Calu3 (cell line): Measurements from ENCODE around the gene NPAS4. TPM values are rescaled to one million over a fixed set of nuclear protein-coding genes. Genes with fewer than 3 reads are reported as not detected.
"Not testable (repeated sequence)": the region's sequence is repeated elsewhere in the genome, so short reads cannot be mapped to it uniquely, and the experiment has no call there.

ENCODE experiments used
- Bru-seq: library from RNA; stranded (reverse); fragments of 400-500 nt; gene quantifications from one replicate; lab custom pipeline; 2021; lab: Mats Ljungman, UMichigan
- BruChase-seq, 2 experiments: library from RNA; stranded (reverse); fragments of 400-500 nt; gene quantifications; one replicate each; lab custom pipeline; 2021; lab: Mats Ljungman, UMichigan
- BruUV-seq: library from RNA; stranded (reverse); fragments of 400-500 nt; replicated peaks from 2 replicates; lab custom pipeline; 2021; lab: Mats Ljungman, UMichigan
- CTCF ChIA-PET: fragments of 300-600 bp; sonication (Branson Sonifier 250); formaldehyde crosslinking; loops from one replicate; lab custom pipeline; 2022; ENCODE audit warnings: antibody characterized with exemption; lab: Charles Lee
- DNase-seq: peaks from one replicate; pipeline ENCODE4 v3.0.0; 2022
- H3K27ac Mint-ChIP-seq: one replicate; pipeline ENCODE4 v1.8.0; 2022; ENCODE audit warnings: mixed read lengths; ENCODE audit not compliant: unreplicated experiment
- H3K27me3 Mint-ChIP-seq: one replicate; pipeline ENCODE4 v1.8.0; 2022; ENCODE audit warnings: mixed read lengths; ENCODE audit not compliant: unreplicated experiment
- H3K36me3 Mint-ChIP-seq: one replicate; pipeline ENCODE4 v1.8.0; 2022; ENCODE audit warnings: mild to moderate bottlenecking, moderate library complexity, mixed read lengths; ENCODE audit not compliant: insufficient read depth, unreplicated experiment
- H3K4me1 Mint-ChIP-seq: one replicate; pipeline ENCODE4 v1.8.0; 2022; ENCODE audit warnings: mild to moderate bottlenecking, low read depth, mixed read lengths; ENCODE audit not compliant: unreplicated experiment
- H3K4me3 Mint-ChIP-seq: one replicate; pipeline ENCODE4 v1.8.0; 2022; ENCODE audit warnings: mild to moderate bottlenecking, low read depth, moderate library complexity, mixed read lengths; ENCODE audit not compliant: unreplicated experiment
- H3K9me3 Mint-ChIP-seq: one replicate; pipeline ENCODE4 v1.8.0; 2022; ENCODE audit warnings: low read depth, mixed read lengths; ENCODE audit not compliant: unreplicated experiment
- CTCF ChIP-seq: fragments of 200-600 bp; IDR thresholded peaks from one replicate; pipeline ENCODE4 v1.8.0; 2022; ENCODE audit warnings: antibody characterized with exemption; ENCODE audit not compliant: unreplicated experiment
- intact Hi-C: fragments of 100-400 bp; cut with micrococcal nuclease; formaldehyde crosslinking; loops from one replicate; pipeline ENCODE4 v1.10.0; 2022; ENCODE audit not compliant: unreplicated experiment
- long read RNA-seq: library from polyadenylated mRNA; stranded (forward); transcript quantifications from one replicate; pipeline ENCODE4 v2.0.0, GENCODE V29; 2022
- total RNA-seq: library from RNA; stranded (reverse); gene quantifications from 2 replicates; pipeline ENCODE4 v1.2.3, GENCODE V29; 2022

Gene NPAS4
- total RNA-seq (not detected in 2 replicates), Bru-seq, nascent RNA (not detected), BruChase-seq, experiment 1, labeled RNA remaining after a 6-hour chase (percentile 10 among the genes with signal in this experiment), BruChase-seq, experiment 2, labeled RNA remaining after a 2-hour chase (not detected)
- long read RNA-seq = 0 reads

DNA sequence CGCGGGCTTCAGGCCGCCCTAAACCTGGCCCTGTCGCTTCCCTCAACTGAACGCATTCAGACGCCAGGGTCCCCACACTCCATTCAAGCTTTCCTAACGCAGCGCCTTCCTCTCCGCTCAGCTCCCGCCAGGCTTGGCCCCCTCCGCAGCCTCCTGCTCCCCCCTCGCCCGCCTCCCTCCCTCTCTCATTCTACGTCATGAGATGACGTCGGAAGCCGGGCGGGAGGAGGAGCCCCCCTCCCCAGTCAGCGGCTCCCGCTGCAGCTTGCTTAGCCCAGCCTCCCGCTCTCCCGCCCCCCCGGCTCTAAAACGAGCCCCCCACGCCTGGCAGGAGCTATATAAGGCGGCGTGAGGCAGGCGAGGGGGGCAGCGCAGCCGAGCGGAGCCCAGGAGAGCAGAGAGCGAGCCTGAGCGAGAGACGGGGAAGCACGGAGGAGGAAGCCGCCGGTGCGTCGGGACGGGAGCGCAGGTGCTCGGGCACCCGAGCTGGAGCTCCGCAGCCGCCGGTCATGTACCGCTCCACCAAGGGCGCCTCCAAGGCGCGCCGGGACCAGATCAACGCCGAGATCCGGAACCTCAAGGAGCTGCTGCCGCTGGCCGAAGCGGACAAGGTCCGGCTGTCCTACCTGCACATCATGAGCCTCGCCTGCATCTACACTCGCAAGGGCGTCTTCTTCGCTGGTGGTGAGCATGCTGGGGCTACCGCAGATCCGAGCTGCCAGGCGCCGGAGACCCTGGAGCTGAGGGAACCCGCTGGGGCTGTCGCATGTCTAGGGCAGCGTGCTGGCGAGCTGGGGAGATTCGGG, at the start of gene NPAS4:
Gene NPAS4, plus strand, starts transcription at position 365 of the 806 bp plus-strand sequence. Its CDS starts 145 bp downstream, at position 510.
- H3K27ac Mint-ChIP-seq = no peak within 1 kb of the TSS
- CTCF ChIA-PET = interaction anchor here (0.7 to 1.0 kb wide), 3 partner anchors 11 to 258 kb away, joined by 3 to 6 read pairs (median 6); partner anchors contain the start of gene MRPL11
- H3K9me3 Mint-ChIP-seq = no peaks in the 10 kb centered on the region
- peaks cover 12% of the 10 kb centered on the region for H3K36me3 Mint-ChIP-seq
- intact Hi-C loops = no loop called here
- BruUV-seq = no TSS peak
- no peak for TF ChIP-seq CTCF
- no peak for DNase-seq
- peaks cover 21% of the 10 kb centered on the region for H3K4me1 Mint-ChIP-seq
- H3K4me3 Mint-ChIP-seq = no peak within 1 kb of the TSS
- peaks cover 77% of the 10 kb centered on the region for H3K27me3 Mint-ChIP-seq

GRCh38 chr11:66371627-66372415, 49.0 kb upstream of the NPAS4 start, which contains the start of gene SLC29A2:
Gene SLC29A2 (minus strand): TSS chr11:66371760. CDS start chr11:66371591, 169 bp downstream.
- Mint-ChIP-seq H3K27me3 (no peaks in the 10 kb centered on the region), H3K27ac (peak within 1 kb of the TSS; percentile 64), H3K4me3 (peak within 1 kb of the TSS; percentile 67), H3K4me1 (peaks cover 12% of the 10 kb centered on the region), H3K9me3 (no peaks in the 10 kb centered on the region), H3K36me3 (peaks cover 44% of the 10 kb centered on the region)
- CTCF ChIA-PET = interaction anchor here (0.5 to 1.3 kb wide), 9 partner anchors 12 to 285 kb away, joined by 3 to 7 read pairs (median 4); no protein-coding TSS in a partner anchor
- intact Hi-C loops = no loop called here
- no peak for TF ChIP-seq CTCF
- DNase-seq = peak; percentile 98
- TSS peak; percentile 65 for BruUV-seq

- no TSS peak for BruUV-seq
Measured at GRCh38 chr11:66373265-66373664, 47.6 kb upstream of the NPAS4 start.

DNA sequence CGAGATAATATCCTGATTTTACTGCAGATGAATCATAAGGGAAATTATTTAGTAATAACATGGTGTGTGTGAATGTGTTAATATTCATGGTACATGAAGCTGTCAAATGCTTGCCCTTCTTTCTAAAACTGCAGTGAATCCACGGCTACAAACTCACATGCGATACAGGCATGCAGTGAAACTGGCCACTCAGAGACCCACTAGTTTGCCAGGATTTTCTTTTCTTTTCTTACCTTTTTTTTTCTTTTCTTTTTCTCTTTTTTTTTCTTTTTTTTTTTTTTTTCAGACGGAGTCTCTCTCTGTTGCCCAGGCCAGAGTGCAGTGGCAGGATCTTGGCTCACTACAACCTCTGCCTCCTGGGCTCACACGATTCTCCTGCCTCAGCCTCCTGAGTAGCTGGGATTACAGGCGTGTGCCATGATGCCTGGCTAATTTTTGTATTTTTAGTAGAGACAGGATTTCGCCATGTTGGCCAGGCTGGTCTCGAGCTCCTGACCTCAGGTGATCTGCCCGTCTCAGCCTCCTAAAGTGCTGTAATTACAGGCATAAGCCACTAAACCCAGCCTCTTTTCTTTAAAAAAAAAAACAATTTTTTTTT, 47.0 kb upstream of the NPAS4 start:
- peaks cover 12% of the 10 kb centered on the region for H3K4me1 Mint-ChIP-seq
- H3K27ac Mint-ChIP-seq, DNase-seq, BruUV-seq, H3K27me3 Mint-ChIP-seq, H3K9me3 Mint-ChIP-seq, H3K4me3 Mint-ChIP-seq, intact Hi-C loops: not testable (repeated sequence)
- peaks cover 34% of the 10 kb centered on the region for H3K36me3 Mint-ChIP-seq
- CTCF ChIA-PET = interaction anchor here (1.0 kb wide), 1 partner anchor 12 kb away, joined by 5 read pairs; no protein-coding TSS in a partner anchor

More at GRCh38 chr11:66373265-66373664, 47.6 kb upstream of the NPAS4 start:
- intact Hi-C loops = no loop called here
- Mint-ChIP-seq H3K27me3 (no peaks in the 10 kb centered on the region), H3K4me3 (peak overlapping the region; percentile 67), H3K27ac (no peak overlapping the region), H3K4me1 (peaks cover 12% of the 10 kb centered on the region), H3K9me3 (no peaks in the 10 kb centered on the region), H3K36me3 (peaks cover 37% of the 10 kb centered on the region)
- no peak for TF ChIP-seq CTCF
- no peak for DNase-seq
- CTCF ChIA-PET = interaction anchor here (1.0 kb wide), 1 partner anchor 13 kb away, joined by 5 read pairs; no protein-coding TSS in a partner anchor

DNA sequence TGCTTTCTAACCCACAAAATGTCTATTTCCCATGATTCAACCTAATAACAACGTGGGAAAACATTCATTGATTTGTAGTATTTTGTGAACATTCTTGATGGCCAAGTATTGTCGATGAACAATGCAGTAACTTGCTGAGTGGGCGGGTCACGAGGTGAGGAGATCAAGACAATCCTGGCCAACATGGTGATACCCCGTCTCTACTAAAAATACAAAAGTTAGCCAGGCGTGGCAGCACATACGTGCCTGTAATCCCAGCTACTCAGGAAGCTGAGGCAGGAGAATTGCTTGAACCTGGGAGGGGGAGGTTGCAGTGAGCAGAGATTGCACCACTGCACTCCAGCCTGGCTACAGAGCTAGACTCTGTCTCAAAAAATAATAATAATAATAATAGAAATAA, 40.6 kb upstream of the NPAS4 start:
- H3K36me3 Mint-ChIP-seq, H3K27ac Mint-ChIP-seq, H3K4me1 Mint-ChIP-seq, DNase-seq, H3K4me3 Mint-ChIP-seq, H3K27me3 Mint-ChIP-seq, H3K9me3 Mint-ChIP-seq, BruUV-seq, intact Hi-C loops: not testable (repeated sequence)
- CTCF ChIA-PET = interaction anchor here (1.2 kb wide), 1 partner anchor 9 kb away, joined by 3 read pairs; no protein-coding TSS in a partner anchor

DNA sequence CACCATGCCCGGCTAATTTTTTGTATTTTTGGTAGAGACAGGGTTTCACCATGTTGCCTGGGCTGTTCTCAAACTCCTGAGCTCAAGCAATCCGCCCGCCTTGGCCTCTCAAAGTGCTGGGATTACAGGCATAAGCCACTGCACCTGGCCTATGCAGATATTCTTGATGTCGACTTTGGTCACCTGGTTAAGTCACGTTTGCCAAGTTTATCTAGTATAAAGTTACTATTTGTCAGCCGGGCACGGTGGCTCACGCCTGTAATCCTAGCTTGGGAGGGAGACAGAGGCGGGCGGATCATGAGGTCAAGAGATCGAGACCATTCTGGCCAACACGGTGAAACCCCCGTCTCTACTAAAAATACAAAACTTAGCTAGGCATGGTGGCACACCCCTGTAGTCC, 36.5 kb upstream of the NPAS4 start:
- H3K27ac Mint-ChIP-seq, H3K9me3 Mint-ChIP-seq, BruUV-seq, H3K36me3 Mint-ChIP-seq, H3K27me3 Mint-ChIP-seq, DNase-seq, H3K4me1 Mint-ChIP-seq, H3K4me3 Mint-ChIP-seq, intact Hi-C loops: not testable (repeated sequence)
- CTCF ChIA-PET = interaction anchor here (1.0 to 1.2 kb wide), 2 partner anchors 10 to 12 kb away, joined by 3 to 5 read pairs; no protein-coding TSS in a partner anchor
